Right renal pelvis (tissue), 4 donors: ENCODE measurements around the gene RGCC. TPM values are rescaled to one million over a fixed set of nuclear protein-coding genes. Genes with fewer than 3 reads are reported as not detected.
"Not testable (repeated sequence)": the region's sequence is repeated elsewhere in the genome, so short reads cannot be mapped to it uniquely, and the experiment has no call there.

ENCODE experiments used
- DNase-seq, 4 donors: peaks; one replicate each; pipeline ENCODE4 v3.0.0-alpha.2; 2013; ENCODE audit warnings: low read depth in 4 of 4, low spot score in 3 of 4, missing footprints in 1 of 4
- polyA plus RNA-seq, 4 donors: library from polyadenylated mRNA; unstranded; fragments of 120-200 nt; gene quantifications; one replicate each; pipeline ENCODE4 v1.2.1, GENCODE V29; 2013; ENCODE audit not compliant: insufficient read length in 4 of 4

The RGCC gene
- polyA plus RNA-seq, 4 donors = 11.1 to 14.6 (median 11.9) TPM

- no peak for DNase-seq
Measured at GRCh38 chr13:41487222-41487621, 29.9 kb downstream of the RGCC start.

- no peak for DNase-seq
Measured at GRCh38 chr13:41488124-41488523, 30.8 kb downstream of the RGCC start.

- DNase-seq = no peak
Measured at GRCh38 chr13:41490371-41491015, 33.1 kb downstream of the RGCC start.

GRCh38 chr13:41491436-41491835 lies 34.1 kb downstream of the RGCC start:
- no peak for DNase-seq

GRCh38 chr13:41492432-41493260 lies 35.3 kb downstream of the RGCC start:
- no peak for DNase-seq

GRCh38 chr13:41494202-41494601 lies 36.9 kb downstream of the RGCC start:
- DNase-seq = no peak

GRCh38 chr13:41495044-41495443 lies 37.7 kb downstream of the RGCC start:
- no peak for DNase-seq

GRCh38 chr13:41496420-41497234 lies 39.3 kb downstream of the RGCC start:
- DNase-seq = no peak

- DNase-seq = no peak
Measured at GRCh38 chr13:41497436-41497835, 40.1 kb downstream of the RGCC start.

- DNase-seq = no peak
Measured at GRCh38 chr13:41499452-41499851, 42.1 kb downstream of the RGCC start.

- DNase-seq = no peak
Measured at GRCh38 chr13:41500511-41500910, 43.2 kb downstream of the RGCC start.

GRCh38 chr13:41501281-41501680 lies 43.9 kb downstream of the RGCC start:
- no peak for DNase-seq

- no peak for DNase-seq
Measured at GRCh38 chr13:41502031-41502430, 44.7 kb downstream of the RGCC start.

- DNase-seq = no peak
Measured at GRCh38 chr13:41502673-41503072, 45.3 kb downstream of the RGCC start.

- no peak for DNase-seq
Measured at GRCh38 chr13:41503356-41503755, 46.0 kb downstream of the RGCC start.

GRCh38 chr13:41504657-41505056 lies 47.3 kb downstream of the RGCC start:
- DNase-seq = not testable (repeated sequence)

- no peak for DNase-seq
Measured at GRCh38 chr13:41505209-41505835, 48.0 kb downstream of the RGCC start.

- no peak for DNase-seq
Measured at GRCh38 chr13:41506312-41506711, 49.0 kb downstream of the RGCC start.

- DNase-seq = no peak
Measured at GRCh38 chr13:41509971-41510370, 52.6 kb downstream of the RGCC start.

- DNase-seq = no peak
Measured at GRCh38 chr13:41511827-41512226, 54.5 kb downstream of the RGCC start.

GRCh38 chr13:41512441-41512840 lies 55.1 kb downstream of the RGCC start:
- no peak for DNase-seq
